ENCODE results near the gene MCF2L. TPM values are rescaled to one million over a fixed set of nuclear protein-coding genes. Genes with fewer than 3 reads are reported as not detected.

MCF2L gene
- polyA plus RNA-seq, 2 of the 4 experiments (the other 2 are of a cell fraction): 0.36 to 0.92 TPM

DNA sequence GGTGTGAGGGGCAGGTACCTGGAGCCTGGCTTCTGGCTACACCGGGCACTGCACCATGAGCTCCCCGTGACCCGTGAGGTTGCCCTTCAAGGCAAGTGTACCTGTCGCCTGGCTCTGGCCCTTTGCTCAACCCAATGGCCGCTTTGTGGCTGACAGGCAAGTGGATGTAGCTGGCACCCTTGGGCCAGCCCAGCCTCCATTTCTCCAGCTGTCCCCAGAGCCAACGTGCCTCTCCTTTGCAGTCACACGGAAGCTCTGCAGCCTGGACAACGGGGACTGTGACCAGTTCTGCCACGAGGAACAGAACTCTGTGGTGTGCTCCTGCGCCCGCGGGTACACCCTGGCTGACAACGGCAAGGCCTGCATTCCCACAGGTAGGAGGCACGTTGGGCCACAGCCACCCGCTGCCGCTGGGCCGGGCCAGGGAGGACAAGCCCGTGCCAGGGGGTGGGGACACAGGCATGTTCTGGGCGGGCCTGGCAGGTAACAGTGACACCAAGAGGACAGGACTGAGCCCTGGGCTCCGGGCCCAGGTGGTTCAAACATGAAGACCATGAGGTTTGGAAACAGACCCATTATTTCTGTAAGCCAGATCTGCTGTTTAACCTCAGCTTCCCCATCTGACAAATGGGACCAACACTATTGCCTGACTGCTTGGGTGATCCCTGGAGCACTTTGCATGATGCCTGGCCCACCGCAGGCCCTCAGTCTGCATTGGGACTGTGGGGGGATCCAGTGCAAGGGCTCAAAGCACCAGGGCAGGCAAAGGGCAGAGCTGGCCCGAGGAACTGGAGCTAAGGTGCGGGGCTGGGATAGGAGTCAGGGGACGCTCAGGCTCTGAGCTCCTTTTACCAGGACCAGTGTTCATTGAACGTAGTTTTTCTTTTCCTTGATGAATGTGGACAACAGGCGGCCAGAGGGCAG is 171.9 kb downstream of the MCF2L start:
- Histone ChIP-seq H3K4me3 (no peak overlapping the region), H3K4me2 (no peak overlapping the region), H3K27ac (no peak overlapping the region), H3K4me1 (no peaks in the 10 kb centered on the region), H3K9me3 (no peaks in the 10 kb centered on the region)
- ATAC-seq (no peak), FAIRE-seq (no peak), DNase-seq (ENCODE audit: low read depth in 1 of 2, low spot score in 1 of 2) (no peak)
- 82% methylated on average over 7 of the region's 26 CpGs for WGBS (ENCODE audit: missing lambda C conversion rate)
- no peak for TF ChIP-seq SMC3 (IDR thresholded peaks at IDR 0.05)
- TF ChIP-seq POLR2AphosphoS2 (conservative IDR thresholded peaks at IDR 0.05; ENCODE audit: low read length): no peak
- no peak for TF ChIP-seq NPAS2 (CRISPR knock-in tag; IDR thresholded peaks at IDR 0.05; ENCODE audit: borderline replicate concordance)
- TF ChIP-seq EHF (CRISPR knock-in tag; IDR thresholded peaks at IDR 0.05): no peak
- CTCF ChIA-PET: interaction anchor here (2.2 kb wide), 1 partner anchor 8 kb away, joined by 6 read pairs; no protein-coding TSS in a partner anchor
- POLR2A ChIA-PET: no interaction called here

DNA sequence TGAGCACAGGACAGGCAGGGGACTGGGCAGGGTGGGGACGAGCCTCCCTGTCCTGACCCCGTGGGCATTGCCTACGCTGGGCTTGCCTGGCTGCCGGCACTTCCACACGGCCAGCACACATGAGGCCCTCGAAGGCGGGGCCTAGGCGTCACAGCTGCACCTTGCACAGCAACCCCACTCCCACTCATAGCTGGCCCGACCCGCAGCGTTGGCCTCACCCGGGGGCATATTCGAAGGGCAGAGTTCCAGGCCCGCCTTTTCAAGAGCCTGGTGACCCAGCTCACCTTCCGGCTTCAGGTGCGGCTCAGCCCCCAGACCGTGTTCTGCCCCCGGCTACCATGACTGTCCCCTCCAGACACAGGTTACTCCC is 172.6 kb downstream of the MCF2L start:
- CTCF ChIA-PET: interaction anchor here (2.2 kb wide), 1 partner anchor 9 kb away, joined by 6 read pairs; no protein-coding TSS in a partner anchor
- no peak overlapping the region for H3K4me2 ChIP-seq
- no peak overlapping the region for H3K4me3 ChIP-seq
- FAIRE-seq (no peak), ATAC-seq (no peak), DNase-seq (ENCODE audit: low read depth in 1 of 2, low spot score in 1 of 2) (no peak)
- POLR2A ChIA-PET: no interaction called here
- no peak for TF ChIP-seq CHD2 (IDR thresholded peaks at IDR 0.05; ENCODE audit: low read length, partially characterized antibody)
- no peak for TF ChIP-seq RAD21 (conservative IDR thresholded peaks at IDR 0.05 in 1 of 2, IDR thresholded peaks at IDR 0.05 in 1 of 2)
- TF ChIP-seq, protein P1, sequence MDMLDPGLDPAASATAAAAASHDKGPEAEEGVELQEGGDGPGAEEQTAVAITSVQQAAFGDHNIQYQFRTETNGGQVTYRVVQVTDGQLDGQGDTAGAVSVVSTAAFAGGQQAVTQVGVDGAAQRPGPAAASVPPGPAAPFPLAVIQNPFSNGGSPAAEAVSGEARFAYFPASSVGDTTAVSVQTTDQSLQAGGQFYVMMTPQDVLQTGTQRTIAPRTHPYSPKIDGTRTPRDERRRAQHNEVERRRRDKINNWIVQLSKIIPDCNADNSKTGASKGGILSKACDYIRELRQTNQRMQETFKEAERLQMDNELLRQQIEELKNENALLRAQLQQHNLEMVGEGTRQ (IDR thresholded peaks at IDR 0.05): no peak
- no peak for TF ChIP-seq JUNB (IDR thresholded peaks at IDR 0.05)
- TF ChIP-seq CHD4 (IDR thresholded peaks at IDR 0.05; ENCODE audit: borderline replicate concordance): no peak
- no peak for TF ChIP-seq RARB (CRISPR knock-in tag; IDR thresholded peaks at IDR 0.05)
- TF ChIP-seq, protein P2, sequence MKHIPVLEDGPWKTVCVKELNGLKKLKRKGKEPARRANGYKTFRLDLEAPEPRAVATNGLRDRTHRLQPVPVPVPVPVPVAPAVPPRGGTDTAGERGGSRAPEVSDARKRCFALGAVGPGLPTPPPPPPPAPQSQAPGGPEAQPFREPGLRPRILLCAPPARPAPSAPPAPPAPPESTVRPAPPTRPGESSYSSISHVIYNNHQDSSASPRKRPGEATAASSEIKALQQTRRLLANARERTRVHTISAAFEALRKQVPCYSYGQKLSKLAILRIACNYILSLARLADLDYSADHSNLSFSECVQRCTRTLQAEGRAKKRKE (CRISPR knock-in tag; IDR thresholded peaks at IDR 0.05; ENCODE audit: low read depth): no peak
- no peak for TF ChIP-seq POLR2A (IDR thresholded peaks at IDR 0.05; ENCODE audit: low read length)
- no peak for TF ChIP-seq TFCP2L1 (CRISPR knock-in tag; IDR thresholded peaks at IDR 0.05)
- TF ChIP-seq, protein P3, sequence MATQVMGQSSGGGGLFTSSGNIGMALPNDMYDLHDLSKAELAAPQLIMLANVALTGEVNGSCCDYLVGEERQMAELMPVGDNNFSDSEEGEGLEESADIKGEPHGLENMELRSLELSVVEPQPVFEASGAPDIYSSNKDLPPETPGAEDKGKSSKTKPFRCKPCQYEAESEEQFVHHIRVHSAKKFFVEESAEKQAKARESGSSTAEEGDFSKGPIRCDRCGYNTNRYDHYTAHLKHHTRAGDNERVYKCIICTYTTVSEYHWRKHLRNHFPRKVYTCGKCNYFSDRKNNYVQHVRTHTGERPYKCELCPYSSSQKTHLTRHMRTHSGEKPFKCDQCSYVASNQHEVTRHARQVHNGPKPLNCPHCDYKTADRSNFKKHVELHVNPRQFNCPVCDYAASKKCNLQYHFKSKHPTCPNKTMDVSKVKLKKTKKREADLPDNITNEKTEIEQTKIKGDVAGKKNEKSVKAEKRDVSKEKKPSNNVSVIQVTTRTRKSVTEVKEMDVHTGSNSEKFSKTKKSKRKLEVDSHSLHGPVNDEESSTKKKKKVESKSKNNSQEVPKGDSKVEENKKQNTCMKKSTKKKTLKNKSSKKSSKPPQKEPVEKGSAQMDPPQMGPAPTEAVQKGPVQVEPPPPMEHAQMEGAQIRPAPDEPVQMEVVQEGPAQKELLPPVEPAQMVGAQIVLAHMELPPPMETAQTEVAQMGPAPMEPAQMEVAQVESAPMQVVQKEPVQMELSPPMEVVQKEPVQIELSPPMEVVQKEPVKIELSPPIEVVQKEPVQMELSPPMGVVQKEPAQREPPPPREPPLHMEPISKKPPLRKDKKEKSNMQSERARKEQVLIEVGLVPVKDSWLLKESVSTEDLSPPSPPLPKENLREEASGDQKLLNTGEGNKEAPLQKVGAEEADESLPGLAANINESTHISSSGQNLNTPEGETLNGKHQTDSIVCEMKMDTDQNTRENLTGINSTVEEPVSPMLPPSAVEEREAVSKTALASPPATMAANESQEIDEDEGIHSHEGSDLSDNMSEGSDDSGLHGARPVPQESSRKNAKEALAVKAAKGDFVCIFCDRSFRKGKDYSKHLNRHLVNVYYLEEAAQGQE (IDR thresholded peaks at IDR 0.05): no peak
- TF ChIP-seq KDM5A (IDR thresholded peaks at IDR 0.05): no peak
- no peak overlapping the region for H3K27ac ChIP-seq
- 85% methylated on average over 16 of the region's 18 CpGs for WGBS (ENCODE audit: missing lambda C conversion rate)
- H3K4me1 ChIP-seq: no peaks in the 10 kb centered on the region
- no peaks in the 10 kb centered on the region for H3K9me3 ChIP-seq

DNA sequence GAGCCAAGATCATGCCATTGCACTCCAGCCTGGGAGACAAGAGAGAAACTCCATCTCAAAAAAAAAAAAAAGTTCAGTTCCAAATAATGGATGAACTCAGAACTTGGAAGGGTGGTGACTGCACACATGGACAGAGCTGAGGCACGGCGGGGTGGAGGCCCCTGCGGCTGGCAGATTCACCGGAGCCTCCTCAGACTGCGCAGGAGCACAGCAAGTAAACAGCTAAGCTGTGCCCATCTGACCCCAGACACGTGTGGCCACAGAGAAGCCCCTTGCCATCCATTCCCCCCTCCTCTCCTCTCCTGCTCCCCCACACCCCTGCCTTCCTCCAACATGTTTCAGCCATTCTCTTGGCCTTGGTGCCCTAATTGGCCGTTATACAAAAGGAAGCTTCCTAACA is 173.9 kb downstream of the MCF2L start:
- DNase-seq (ENCODE audit: low read depth in 1 of 2, low spot score in 1 of 2): no peak
- Histone ChIP-seq H3K4me1 (no peaks in the 10 kb centered on the region), H3K4me2 (no peak overlapping the region), H3K4me3 (no peak overlapping the region), H3K9me3 (no peaks in the 10 kb centered on the region), H3K27ac (no peak overlapping the region)
- ChIA-PET CTCF (interaction anchor here (0.6 to 2.2 kb wide), 8 partner anchors 10 to 309 kb away, joined by 3 to 6 read pairs (median 4); no protein-coding TSS in a partner anchor), POLR2A (interaction anchor here (1.0 kb wide), 1 partner anchor 11 kb away, joined by 3 read pairs; no protein-coding TSS in a partner anchor)
- FAIRE-seq: no peak
- no peak for ATAC-seq
- TF ChIP-seq HOXB13 (CRISPR knock-in tag; IDR thresholded peaks at IDR 0.05; ENCODE audit: low read depth) (no peak), MAZ (IDR thresholded peaks at IDR 0.05; ENCODE audit: borderline replicate concordance, low read depth, low read length) (no peak), EHF (CRISPR knock-in tag; IDR thresholded peaks at IDR 0.05) (no peak), BHLHE40 (IDR thresholded peaks at IDR 0.05; ENCODE audit: low read depth, low read length) (no peak), HOXB5 (CRISPR knock-in tag; IDR thresholded peaks at IDR 0.05) (no peak), CHD4 (IDR thresholded peaks at IDR 0.05; ENCODE audit: borderline replicate concordance) (no peak), TP53 (CRISPR knock-in tag; IDR thresholded peaks at IDR 0.05) (no peak), KDM5A (IDR thresholded peaks at IDR 0.05) (no peak)
- WGBS (ENCODE audit: missing lambda C conversion rate): 60% methylated on average over 7 of the region's 7 CpGs

All from A549 (cell line).